ENCODE measurements around the gene PES1.
"Not testable (repeated sequence)": the region's sequence is repeated elsewhere in the genome, so short reads cannot be mapped to it uniquely, and the experiment has no call there.

PES1 gene

DNA sequence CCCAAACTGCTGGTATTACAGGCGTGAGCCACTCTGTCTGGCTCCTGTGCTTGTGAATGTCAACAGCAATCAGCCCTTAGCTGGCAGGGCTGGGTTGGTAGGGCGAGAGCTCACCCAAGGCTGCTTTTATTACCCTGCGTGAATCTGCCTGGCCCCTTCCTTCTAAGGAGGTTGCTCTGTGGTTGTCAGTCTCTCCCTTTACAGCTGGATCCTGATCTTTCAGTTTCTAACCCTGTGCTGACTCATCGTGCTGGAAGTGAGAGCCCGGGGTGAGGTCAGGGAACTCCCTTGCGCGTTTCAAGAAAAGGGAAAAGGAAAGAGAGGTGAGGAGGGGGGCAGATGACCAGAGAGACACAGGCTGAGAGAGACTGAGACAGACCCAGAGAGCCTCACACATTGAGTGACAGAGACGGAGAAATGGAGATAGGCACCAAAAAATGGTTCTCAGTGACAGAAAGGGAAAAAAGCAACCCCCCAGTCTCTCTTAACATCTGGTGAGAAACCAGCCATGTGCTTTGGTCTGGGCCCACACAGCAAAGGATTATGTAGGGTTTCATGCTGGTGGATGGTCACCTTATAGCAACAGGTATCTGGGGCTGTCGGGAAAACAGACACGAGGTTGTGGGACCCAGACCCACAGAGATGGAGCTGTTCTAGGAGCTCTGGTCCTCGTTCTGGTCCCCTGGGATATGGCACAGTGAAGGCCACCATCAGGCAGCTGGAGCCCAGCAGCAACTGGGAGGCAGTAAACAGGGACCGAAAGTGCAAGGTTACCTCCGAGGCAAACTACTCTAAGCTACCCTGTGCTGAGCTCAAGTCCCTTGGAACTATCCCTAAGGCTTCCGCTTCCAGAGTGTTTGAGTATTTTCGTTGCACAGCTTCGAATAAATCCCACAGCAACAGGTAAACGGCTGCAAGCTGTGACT, 17.8 kb upstream of the PES1 start:
- no peak for DNase-seq (ENCODE audit: low read depth in 2 of 2)

DNA sequence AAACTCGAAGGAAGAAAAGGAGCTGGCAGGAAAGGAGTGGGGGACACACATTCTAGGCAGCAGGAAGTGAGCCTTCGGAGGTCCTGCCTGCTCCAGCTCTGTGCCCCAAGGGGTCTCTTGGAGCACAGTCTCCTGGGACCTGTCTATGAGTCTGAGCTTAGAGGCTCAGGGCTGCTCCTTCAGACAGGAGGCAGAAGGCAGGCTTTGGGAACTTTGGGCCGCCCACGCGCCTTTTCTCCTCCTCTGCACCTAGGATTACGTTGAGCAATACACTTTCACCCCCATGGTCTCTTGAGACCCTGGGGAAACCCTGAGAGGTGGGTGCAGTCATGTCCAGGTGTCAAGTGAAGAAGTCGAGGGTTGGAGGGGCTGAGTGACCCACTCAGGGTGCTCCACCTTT, 16.2 kb upstream of the PES1 start:
- no peak for DNase-seq (ENCODE audit: low read depth in 2 of 2)

DNA sequence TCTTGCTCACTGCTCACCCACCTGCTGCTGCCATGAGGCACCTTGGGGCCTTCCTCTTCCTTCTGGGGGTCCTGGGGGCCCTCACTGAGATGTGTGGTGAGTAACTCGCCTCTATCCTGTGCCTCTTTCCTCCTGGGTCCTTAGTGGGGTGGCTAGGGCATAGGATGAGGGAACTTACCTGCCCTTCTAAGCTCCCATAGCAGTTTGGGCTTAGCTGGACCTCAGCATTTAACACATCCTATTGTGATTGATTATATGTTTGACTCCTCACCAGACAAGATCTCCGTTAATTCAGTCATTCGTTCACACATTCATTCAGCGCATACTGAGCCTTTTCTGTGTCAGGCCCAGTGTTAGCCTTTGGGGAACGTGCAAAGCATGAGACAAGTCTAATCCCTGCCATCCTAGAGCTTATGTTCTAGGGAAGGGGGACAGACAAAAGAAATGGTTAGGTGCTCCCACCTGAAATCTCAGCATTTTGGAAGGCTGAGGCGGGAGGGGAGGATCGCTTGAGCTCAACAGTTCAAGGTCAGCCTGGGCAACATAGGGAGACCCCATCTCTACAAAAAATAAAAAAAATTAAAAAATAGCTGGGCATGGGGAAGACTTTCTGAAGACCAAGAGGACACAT, 15.7 kb upstream of the PES1 start:
- no peak for DNase-seq (ENCODE audit: low read depth in 2 of 2)

DNA sequence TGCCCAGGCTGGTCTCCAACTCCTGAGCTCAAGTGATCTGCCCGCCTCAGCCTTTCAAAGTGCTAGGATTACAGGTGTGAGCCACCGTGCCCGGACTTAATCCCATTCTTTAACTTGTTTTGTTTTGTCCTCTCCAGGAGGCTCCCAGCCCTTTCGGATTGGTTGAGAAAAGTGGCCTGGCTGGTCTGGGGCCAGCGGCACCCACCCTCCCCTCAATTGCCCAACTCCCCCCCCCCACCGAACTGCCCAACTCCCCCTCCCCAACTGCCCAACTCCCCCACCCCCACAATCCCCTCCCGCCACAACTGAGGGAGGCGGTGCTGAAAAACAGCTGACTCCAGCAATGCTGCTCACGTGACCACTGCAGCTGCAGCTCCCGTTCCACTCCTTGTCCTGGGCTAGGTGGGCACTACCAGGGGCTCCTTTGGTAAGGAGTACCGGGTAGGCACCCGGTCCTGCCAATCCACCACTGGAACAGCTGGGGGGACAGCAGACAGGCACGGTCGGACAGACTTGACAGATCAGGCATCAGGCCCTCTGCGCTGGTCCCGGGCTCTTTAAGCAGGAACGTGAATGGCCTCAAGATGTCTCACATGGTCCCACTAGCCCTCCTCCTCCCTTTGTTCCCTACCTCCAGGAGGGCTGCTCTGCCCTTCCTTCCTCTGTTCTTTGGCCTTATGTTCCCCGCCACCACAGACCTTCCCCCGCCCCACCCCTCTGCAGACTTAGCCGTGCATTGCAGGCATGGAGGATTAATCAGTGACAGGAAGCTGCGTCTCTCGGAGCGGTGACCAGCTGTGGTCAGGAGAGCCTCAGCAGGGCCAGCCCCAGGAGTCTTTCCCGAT, 15.0 kb upstream of the PES1 start, which contains the start of gene TCN2:
Gene TCN2 (plus strand): TSS at position 720 of the 845 bp plus-strand sequence. CDS start 158 bp downstream, outside the sequence.
- DNase-seq (ENCODE audit: low read depth in 2 of 2), result no peak

DNA sequence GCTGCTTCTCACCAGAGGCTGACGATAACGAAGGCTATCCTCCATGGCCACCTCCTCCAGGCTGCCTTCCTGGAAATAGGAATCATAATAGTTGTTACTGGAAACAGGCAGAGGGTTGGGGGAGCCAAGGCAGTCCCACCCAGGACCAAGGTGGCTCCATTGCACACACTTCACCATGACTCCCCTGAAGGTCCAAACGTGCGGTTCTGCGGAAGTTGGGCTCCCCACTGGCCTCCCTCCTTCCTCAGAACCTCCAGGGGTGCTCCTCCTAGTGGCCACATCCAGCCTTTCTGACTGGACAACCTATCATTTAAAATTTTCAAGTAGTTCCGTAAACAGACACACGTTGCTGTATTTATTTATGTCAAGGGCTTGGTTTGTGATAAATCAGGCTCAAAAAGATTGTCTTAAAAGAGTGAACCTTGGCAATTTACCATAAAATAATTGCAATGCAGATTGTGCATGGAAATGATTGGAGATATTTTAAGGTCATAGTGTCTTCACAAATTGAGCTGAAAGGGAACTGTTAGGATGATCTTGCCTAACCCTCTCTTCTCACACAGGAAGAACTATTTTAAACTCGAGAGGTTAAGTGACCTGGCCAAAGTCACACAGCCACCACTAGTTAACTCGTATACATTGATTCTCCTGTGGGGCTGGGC, 13.9 kb upstream of the PES1 start:
- no peak for DNase-seq (ENCODE audit: low read depth in 2 of 2)

DNA sequence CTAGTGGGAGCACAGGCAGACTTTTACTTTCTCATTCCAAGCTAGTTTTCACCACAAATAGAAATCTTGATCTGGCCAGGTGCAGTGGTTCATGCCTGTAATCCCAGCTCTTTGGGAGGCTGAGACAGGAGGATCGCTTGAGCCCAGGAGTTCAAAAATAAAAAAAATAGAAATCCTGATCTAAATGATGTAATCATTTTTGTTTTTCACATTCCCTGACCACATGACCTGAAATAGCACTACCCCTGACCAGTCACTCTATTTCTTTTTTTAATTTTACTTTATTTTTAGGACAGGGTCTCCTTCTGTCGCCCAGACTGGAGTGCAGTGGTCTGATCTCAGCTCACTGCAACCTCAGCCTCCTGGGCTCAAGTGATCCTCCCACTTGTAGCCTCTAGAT, 13.0 kb upstream of the PES1 start:
- DNase-seq (ENCODE audit: low read depth in 2 of 2), result no peak

DNA sequence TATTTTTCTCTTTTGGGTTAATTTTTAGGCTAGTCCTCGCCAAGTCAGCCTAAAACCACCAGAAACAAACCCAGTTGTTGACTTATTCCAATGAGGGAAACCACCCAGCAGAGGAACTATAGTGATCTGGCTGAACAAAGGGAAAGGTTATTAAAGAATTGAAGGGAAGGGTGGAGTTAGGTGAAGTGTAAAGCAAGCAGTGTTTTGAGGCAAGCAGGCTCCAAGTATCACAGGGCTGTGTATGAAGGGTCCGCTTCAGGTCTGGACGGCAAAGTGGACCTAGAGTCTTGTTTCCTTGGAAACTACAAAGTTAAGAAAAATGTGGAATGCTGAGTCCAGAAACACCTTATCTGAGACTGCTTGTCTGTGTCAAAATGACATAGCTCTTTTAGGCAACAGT, 12.1 kb upstream of the PES1 start:
- DNase-seq (ENCODE audit: low read depth in 2 of 2), result no peak

DNA sequence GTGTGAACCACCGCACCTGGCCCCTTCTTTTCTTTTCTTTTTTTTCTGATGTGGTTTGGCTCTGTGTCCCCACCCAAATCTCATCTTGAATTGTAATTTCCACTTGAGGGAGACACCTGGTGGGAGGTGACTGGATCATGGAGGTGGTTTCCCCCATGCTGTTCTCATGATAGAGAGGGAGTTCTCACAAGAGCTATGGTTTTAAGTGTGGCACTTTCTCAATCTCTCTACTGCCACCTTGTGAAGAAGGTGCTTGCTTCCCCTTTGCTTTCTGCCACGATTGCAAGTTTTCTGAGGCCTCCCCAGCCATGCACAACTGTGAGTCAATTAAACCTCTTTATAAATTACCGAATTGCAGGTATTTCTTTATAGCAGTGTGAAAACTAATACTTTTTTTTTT, 10.3 kb upstream of the PES1 start:
- DNase-seq (ENCODE audit: low read depth in 2 of 2), result no peak

DNA sequence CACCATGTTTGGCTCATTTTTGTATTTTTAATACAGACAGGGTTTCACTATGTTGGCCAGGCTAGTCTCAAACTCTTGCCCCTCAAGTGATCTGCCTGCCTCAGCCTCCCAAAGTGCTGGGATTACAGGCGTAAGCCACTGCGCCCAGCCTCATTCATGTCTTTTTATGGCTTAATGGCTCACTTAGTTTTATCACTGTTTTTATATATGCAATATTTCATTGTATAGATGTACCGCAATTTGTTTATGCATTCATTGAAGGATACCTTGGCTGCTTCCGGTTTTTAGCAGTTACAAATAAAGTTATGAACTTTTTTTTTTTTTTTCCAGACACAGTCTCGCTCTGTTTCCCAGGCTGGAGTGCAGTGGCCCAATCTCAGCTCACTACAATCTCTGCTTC, 9.8 kb upstream of the PES1 start:
- DNase-seq (ENCODE audit: low read depth in 2 of 2), result no peak

DNA sequence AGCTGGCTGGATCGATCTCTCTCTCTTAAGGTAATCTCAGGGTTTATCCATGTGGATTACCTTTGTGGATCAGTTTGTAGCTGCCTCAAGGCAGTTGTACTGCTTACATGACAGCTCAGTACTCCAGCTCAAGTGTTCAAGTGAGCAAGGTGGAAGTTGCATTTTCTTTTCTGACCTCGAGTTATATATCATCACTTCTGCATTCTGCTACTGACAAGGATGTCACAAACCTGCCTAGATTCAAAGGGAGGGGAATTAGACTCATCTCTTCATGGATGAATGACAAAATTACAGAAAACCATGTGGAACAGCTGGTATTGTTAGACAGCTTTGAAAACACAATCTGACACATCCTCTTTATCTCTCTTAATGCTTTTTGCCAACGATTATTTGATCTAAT, 9.2 kb upstream of the PES1 start:
- DNase-seq (ENCODE audit: low read depth in 2 of 2), result no peak

DNA sequence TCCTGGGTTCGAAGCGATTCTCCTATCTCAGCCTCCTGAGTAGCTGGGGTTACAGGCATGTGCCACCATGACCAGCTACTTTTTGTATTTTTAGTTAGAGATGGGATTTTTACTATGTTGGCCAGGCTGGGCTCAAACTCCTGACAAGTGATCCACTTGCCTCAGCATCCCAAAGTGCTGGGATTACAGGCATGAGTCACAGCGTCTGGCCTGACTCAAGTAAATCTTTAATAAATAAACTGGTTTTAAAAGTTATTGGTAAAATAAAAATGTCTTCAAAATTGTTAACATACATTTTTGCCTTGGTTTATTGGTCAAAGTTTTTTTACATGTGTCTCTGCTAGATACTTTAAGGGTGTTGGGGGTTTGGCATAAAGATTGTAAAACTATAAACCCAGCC, 7.3 kb upstream of the PES1 start:
- no peak for DNase-seq (ENCODE audit: low read depth in 2 of 2)

DNA sequence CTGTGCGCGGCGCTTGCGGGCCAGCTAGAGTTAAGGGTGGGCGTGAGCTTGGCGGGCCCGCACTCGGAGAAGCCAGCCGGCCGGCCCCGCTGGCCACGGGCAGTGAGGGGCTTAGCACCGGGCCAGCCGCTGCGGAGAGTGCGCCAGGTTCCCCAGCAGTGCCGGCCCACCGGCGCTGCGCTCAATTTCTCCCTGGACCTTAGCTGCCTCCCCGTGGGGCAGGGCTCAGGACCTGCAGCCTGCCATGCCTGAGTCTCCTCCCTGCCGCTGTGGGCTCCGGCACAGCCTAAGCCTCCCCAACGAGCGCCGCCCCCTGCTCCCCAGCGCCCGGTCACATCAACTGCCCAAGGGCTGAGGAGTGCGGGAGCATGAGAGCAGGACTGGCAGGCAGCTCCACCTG, 5.2 kb upstream of the PES1 start:
- no peak for DNase-seq (ENCODE audit: low read depth in 2 of 2)

DNA sequence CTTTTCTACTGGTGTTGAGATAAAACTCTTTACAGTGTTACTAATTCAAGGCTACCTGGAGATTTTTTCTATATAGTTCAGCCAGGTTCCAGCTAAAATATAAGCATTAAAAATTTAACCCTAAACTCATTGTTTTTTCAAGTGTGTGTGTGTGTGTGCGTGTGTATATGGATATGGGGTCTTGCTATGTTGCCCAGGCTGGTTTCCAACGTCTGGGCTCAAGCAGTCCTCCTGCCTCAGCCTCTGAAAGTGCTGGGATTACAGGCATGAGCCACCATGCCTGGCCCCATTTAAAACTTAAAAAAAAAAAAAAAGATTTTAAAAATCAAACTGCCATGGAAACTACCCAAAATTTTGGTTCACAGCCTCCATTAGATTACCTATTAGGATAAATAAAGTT, 4.5 kb upstream of the PES1 start:
- no peak for DNase-seq (ENCODE audit: low read depth in 2 of 2)

DNA sequence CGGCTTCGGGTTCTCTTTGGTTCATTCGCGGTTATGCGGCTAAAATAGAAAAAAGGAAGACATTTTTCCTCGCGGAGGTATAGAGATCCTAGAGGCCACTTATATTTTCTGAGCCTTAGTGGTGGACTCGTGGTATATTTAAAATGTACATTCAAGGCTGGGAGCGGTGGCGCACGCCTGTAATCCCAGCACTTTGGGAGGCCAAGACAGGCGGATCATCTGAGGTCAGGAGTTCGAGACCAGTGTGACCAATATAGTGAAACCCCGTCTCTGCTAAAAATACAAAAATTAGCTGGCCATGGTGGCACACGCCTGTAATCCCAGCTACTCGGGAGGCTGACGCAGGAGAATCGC, 627 bp upstream of the PES1 start:
- not testable (repeated sequence) for DNase-seq (ENCODE audit: low read depth in 2 of 2)

DNA sequence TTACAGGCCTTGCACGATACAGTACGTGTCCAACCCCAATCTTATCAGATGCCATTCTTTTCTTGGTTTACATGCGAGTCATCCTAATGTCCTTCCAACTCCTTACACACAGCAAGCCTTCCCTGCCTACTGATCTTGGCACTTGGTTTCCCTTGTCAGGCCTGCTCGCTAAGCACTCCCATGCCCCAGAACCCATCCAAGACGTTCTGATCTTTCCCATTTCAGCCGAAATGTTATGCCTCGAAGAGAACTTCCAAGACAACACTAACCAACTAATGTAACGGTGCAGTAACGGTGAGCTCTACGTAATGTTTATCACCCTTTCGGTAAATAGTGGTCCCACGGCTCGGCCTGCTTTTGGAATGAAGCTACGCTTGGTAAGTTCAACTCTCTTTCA, 521 bp downstream of the PES1 start:
- DNase-seq (ENCODE audit: low read depth in 2 of 2), result no peak

DNA sequence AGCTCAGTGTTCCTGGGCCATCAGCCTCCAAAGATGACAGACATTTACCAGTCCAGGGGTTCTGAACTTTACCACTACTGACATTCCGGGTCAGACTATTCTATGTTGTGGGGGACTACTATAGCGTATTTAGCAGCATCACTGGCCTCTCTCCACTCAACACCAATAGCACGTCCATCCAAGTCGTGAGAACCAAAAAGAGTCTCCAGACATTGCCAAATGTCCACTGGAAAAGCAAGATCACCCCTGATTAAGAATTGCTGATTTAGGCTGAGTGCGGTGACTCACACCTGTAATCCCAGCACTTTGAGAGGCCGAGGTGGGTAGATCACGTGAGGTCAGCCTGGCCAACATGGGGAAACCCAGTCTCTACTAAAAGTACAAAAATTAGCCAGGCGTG, 5.3 kb downstream of the PES1 start:
- no peak for DNase-seq (ENCODE audit: low read depth in 2 of 2)

DNA sequence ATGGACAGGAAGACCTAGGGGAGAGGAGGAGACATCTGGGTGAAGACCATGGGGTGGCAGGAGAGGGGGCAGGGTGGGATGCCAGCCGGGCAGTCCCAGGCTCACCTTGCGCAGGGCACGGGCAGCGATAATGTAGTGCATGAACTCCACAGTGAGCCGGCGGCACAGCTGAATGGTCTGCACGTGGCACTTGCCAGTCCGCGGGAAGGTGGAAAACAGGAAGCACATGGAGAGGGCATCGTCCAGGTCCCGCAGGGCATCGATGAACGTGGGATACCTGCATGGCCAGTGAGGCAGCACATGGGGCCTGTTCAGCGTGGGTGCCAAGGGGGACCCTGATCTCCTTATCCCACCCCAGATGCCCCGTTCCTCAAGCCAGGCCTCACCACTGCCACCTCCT, 7.3 kb downstream of the PES1 start:
- DNase-seq (ENCODE audit: low read depth in 2 of 2), result no peak

DNA sequence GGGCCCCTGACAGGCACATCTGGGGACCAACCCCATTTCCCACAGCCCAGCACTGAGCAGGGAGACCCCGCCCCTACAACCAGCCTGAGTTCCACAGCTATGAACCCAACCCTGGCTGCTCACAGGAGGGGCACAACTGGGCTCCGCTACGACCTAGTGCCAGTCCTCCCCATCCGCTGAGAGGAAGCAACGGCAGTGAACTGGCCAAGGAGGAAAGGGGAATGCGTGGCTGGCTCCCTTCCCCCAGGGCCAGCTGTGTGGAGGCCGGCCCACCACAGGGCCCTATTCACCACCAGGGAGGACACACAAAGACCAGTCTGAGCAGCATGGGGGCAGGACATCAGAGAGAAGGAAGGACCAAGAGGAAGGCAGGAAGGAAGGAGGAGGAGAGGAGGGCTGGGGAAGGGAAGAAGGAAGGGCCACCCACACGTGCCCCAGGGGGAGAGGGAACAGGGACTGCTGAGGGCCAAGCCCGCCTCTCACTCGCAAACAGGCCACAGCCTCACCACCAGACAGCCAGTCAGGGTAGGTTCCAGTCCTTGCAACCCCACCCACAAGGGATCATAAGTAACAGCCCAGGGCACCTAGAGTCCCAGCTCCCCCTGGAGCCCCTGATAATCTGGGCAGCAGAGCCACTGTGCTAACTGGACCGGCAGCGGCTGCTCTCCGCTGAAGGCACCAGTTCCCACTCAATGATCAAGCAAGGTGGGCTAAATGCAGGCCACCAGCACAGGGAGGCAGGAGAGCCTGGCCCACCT, 8.7 kb downstream of the PES1 start:
- DNase-seq (ENCODE audit: low read depth in 2 of 2), result no peak

DNA sequence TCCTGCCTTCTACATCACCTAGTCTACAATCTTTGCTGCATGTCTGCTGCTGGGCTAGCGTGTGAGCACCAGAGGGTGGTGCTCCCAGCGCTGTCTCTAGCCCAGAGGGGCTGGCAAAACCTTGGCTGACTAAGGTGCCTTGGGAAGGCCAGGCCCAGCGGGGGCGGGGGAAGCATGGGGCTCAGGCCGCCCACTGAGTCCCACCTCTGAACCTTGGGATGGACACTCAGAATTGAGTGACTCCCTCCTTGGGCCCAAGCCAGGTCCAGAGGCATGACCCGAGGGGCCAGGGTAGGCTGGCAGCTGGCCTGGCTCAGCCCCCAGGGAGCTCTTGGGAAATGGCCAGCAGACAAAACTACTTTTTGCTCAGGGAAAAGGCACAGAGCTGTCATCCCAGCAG, 9.7 kb downstream of the PES1 start:
- no peak for DNase-seq (ENCODE audit: low read depth in 2 of 2)

DNA sequence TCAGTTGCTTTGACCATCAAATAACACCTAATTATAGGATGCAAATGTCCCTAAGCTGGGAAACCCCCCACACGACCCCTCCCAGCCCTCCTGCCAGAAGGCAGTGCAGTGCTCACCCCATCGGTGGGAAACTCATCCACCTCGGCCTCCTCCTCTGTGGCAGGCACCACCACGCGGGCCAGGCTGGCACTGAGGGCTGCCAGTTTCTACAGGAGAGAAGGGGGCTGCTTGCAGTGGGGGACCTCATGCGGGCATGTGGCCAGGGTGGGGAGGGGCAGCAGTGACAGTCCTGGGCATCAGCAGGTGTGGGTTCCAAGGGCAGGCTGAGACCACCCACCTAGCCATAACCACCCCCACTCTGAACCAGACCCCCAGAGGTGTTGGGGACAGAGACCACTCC, 10.8 kb downstream of the PES1 start:
- DNase-seq (ENCODE audit: low read depth in 2 of 2), result no peak

DNA sequence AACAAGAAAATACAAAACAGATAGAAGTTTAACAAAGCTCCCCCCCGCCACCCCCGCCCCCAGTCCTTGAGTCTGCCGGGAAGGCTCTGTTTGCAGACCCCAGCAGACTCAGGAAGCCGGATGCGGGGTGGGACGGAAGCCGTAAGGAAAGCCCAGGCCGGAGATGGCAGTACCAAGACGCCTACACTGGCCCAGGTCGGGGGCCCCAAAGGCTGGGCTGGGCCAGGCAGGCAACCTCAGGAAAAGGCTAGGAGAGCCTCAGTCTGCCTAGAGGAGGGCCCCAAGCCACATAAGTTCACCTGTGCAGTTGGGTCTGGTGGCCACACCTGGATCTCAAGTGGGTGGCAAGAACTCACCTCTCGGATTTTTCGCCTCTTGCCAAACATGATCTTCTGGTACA, 13.2 kb downstream of the PES1 start:
- no peak for DNase-seq (ENCODE audit: low read depth in 2 of 2)
